Neural crest cell (in vitro differentiated cells): ENCODE measurements around the gene BNIP3. TPM values are rescaled to one million over a fixed set of nuclear protein-coding genes. Genes with fewer than 3 reads are reported as not detected.

Experiments
- DNase-seq: peaks from one replicate; pipeline ENCODE4 v3.0.0; 2021; ENCODE audit warnings: low read depth, mixed read lengths, low spot score
- H3K27ac Mint-ChIP-seq: one replicate; pipeline ENCODE4 v1.8.0; 2021; ENCODE audit warnings: mild to moderate bottlenecking, mixed read lengths; ENCODE audit not compliant: unreplicated experiment
- H3K27me3 Mint-ChIP-seq: 2 replicates; pipeline ENCODE4 v1.8.0; 2021; ENCODE audit warnings: low read depth, mild to moderate bottlenecking, mixed read lengths
- H3K36me3 Mint-ChIP-seq: 2 replicates; pipeline ENCODE4 v1.8.0; 2021; ENCODE audit warnings: low read depth, mild to moderate bottlenecking, mixed read lengths
- H3K4me1 Mint-ChIP-seq: 2 replicates; pipeline ENCODE4 v1.8.0; 2021; ENCODE audit warnings: mixed read lengths
- H3K4me3 Mint-ChIP-seq: one replicate; pipeline ENCODE4 v1.8.0; 2021; ENCODE audit warnings: mild to moderate bottlenecking, mixed read lengths
- H3K9me3 Mint-ChIP-seq: 2 replicates; pipeline ENCODE4 v1.8.0; 2021; ENCODE audit warnings: mixed read lengths
- total RNA-seq: library from RNA; stranded (reverse); gene quantifications from 2 replicates; pipeline ENCODE4 v1.2.1, GENCODE V29; 2021
- TF ChIP-seq, protein P1 (sequence below): fragments of 200-600 bp; sonication (generic); conservative IDR thresholded peaks from 2 replicates; pipeline ENCODE4 v1.5.0; 2021; ENCODE audit warnings: antibody characterized with exemption, mild to moderate bottlenecking

BNIP3 gene
- total RNA-seq, 1 donor from 2014 or later, result 26.1 TPM

DNA sequence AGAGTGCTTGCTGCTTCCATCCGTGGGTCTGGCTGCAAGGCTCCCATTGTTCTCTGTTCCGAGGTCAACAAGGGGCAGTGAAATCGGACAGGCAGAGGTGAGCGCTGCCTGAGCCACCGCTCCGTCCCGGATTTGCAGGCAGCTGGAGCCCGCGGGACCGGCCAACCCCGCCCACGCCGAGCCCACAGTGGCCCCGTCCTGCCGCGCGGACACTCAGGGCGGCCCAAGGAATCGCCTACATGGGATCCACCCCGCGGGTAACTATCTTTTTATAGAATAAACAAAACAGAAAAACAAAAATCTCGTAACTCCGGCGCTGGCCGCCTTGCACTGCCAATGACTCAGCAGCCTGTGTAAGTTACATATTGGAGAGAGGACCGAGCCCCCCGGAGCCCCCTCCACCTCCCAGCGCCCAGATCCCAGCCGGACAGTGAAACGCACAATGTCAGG is 1.9 kb downstream of the BNIP3 start:
- peaks cover 4% of the 10 kb centered on the region for H3K36me3 Mint-ChIP-seq
- peaks cover 10% of the 10 kb centered on the region for H3K27me3 Mint-ChIP-seq
- no peak overlapping the region for H3K27ac Mint-ChIP-seq
- no peak for DNase-seq
- no peaks in the 10 kb centered on the region for H3K9me3 Mint-ChIP-seq
- H3K4me1 Mint-ChIP-seq, result peaks cover 30% of the 10 kb centered on the region
- TF ChIP-seq, protein P1, sequence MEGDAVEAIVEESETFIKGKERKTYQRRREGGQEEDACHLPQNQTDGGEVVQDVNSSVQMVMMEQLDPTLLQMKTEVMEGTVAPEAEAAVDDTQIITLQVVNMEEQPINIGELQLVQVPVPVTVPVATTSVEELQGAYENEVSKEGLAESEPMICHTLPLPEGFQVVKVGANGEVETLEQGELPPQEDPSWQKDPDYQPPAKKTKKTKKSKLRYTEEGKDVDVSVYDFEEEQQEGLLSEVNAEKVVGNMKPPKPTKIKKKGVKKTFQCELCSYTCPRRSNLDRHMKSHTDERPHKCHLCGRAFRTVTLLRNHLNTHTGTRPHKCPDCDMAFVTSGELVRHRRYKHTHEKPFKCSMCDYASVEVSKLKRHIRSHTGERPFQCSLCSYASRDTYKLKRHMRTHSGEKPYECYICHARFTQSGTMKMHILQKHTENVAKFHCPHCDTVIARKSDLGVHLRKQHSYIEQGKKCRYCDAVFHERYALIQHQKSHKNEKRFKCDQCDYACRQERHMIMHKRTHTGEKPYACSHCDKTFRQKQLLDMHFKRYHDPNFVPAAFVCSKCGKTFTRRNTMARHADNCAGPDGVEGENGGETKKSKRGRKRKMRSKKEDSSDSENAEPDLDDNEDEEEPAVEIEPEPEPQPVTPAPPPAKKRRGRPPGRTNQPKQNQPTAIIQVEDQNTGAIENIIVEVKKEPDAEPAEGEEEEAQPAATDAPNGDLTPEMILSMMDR, result no peak
- peak overlapping the region; percentile 77 for H3K4me3 Mint-ChIP-seq

DNA sequence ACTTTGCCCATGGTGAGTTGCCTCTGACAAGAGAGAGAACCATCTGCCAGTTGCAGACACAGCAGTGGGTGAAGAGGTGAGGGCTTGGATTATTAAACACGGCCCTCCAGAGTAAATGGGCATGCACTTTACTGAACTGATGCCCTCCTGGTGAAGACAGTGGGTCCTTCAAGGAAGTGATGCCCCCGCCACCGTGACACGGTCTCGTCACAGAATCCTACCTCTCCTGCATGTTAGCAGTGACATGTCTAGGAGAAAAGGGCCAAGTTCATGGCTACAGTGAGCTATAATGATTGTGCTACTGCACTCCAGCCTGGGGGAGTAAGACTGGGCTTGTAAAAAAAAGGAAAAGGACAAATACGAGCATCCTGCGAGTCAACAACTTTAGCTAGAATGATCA is 2.4 kb downstream of the BNIP3 start:
- Mint-ChIP-seq H3K27ac (no peak overlapping the region), H3K4me3 (peak overlapping the region; percentile 77), H3K9me3 (no peaks in the 10 kb centered on the region), H3K36me3 (peaks cover 4% of the 10 kb centered on the region), H3K27me3 (peaks cover 7% of the 10 kb centered on the region), H3K4me1 (peaks cover 30% of the 10 kb centered on the region)
- TF ChIP-seq, protein P1, result no peak
- no peak for DNase-seq

DNA sequence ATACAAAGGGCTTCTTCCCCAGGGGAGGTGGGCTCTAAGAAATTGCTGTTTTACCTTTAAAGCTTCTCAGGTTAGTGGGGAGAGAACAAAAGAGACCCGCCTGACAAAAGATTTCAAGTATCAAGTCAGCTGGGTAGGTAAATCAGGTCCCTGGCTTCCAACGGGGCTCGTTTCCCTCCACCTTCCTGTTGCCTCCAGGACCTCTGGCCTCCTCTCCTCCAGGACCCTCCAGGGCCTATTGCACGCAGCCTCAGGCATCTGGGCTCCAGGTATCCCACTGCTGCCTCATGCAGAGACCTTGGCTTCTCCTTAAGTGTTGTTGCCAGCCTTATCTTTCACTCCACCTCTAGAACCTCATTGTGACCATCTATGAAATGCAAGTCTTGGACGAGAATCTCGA is 2.9 kb downstream of the BNIP3 start:
- peaks cover 33% of the 10 kb centered on the region for H3K4me1 Mint-ChIP-seq
- TF ChIP-seq, protein P1, result no peak
- peaks cover 4% of the 10 kb centered on the region for H3K36me3 Mint-ChIP-seq
- no peaks in the 10 kb centered on the region for H3K9me3 Mint-ChIP-seq
- no peak overlapping the region for H3K27ac Mint-ChIP-seq
- DNase-seq, result no peak
- peak overlapping the region; percentile 77 for H3K4me3 Mint-ChIP-seq
- peaks cover 4% of the 10 kb centered on the region for H3K27me3 Mint-ChIP-seq

DNA sequence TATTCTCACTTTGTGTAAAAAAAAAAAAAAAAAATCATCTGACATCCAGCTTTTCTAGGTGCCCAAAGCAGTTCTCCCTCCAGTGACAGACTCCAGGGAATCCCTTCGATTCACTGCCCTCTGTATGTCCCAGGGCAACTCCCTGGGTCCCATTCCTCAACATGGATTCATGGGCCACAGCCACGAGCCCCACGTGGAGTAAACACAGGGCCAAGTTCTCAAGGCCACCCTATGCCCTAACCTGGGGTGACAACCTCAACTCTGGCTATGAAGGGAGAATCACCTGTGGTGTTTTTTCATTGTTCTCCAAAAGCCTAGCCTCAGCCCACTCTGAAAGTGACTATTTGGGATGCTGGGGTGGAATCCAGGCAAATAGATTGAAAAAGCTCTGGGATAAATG is 3.4 kb downstream of the BNIP3 start:
- H3K9me3 Mint-ChIP-seq, result no peaks in the 10 kb centered on the region
- H3K4me1 Mint-ChIP-seq, result peaks cover 33% of the 10 kb centered on the region

DNA sequence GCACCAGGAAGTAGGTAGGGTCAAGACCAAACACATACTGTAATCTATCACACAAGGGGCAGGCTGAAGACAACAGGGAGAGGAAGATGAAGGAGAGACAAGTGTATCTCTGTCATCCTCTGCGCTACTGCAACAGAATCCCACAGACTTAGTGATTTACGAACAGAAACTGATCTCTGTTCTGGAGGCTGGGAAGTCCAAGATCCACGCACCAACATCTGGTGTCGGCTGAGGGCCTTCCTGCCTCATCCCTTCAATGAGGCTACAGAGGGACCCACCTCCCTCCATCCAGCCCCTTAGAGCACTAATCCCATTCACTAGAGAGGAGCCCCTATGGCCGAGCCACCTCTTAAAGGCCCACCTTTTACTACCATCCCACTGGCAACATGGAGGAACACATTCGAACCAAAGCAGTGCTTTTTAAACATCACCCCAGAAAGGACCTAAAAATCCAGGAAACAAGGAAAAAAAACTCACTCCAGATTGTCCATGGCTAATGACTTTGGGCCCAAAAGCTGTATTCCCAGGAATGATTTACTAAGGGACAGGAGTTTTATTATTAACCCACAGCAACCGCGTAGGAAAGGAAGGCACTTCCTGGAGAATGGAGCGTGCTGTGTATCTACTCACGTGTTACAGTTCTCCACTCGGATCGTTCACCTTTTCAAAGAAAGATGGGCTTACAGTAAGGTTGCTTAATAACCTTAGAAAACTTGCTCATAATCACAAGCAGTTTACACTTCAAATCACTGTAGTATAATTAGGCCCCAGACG is 4.2 kb downstream of the BNIP3 start:
- Mint-ChIP-seq H3K27me3 (no peaks in the 10 kb centered on the region), H3K27ac (no peak overlapping the region), H3K9me3 (no peaks in the 10 kb centered on the region), H3K4me1 (peaks cover 38% of the 10 kb centered on the region), H3K4me3 (peak overlapping the region; percentile 38), H3K36me3 (peaks cover 7% of the 10 kb centered on the region)
- no peak for DNase-seq
- TF ChIP-seq, protein P1, result no peak

More for the DNA sequence above, 3.4 kb downstream of the BNIP3 start:
- TF ChIP-seq, protein P1, result no peak
- Mint-ChIP-seq H3K36me3 (peaks cover 4% of the 10 kb centered on the region), H3K4me3 (peak overlapping the region; percentile 4), H3K27ac (no peak overlapping the region), H3K27me3 (peaks cover 3% of the 10 kb centered on the region)
- no peak for DNase-seq
